Right cardiac atrium (tissue), 5 donors: ENCODE data around the gene PSMC2. TPM values are rescaled to one million over a fixed set of nuclear protein-coding genes. Genes with fewer than 3 reads are reported as not detected.

ENCODE experiments used
- ATAC-seq, 2 donors: fragments of 200-7000 bp; cut with Tn5 transposase; one replicate each; pipeline versions ENCODE4 v1.8.0 to v1.9.1; 2020; ENCODE audit warnings: moderate library complexity in 2 of 2, mild to moderate bottlenecking in 1 of 2
- DNase-seq, 3 donors: peaks; one replicate each; pipeline ENCODE4 v3.0.0-alpha.2; 2020
- H3K27ac ChIP-seq: one replicate; pipeline ENCODE4 v1.5.1; 2013; ENCODE audit warnings: mild to moderate bottlenecking, low read length, control low read depth, moderate library complexity
- H3K27me3 ChIP-seq: one replicate; pipeline ENCODE4 v1.6.1; 2013; ENCODE audit not compliant: control insufficient read depth, insufficient read depth
- H3K4me1 ChIP-seq: one replicate; pipeline ENCODE4 v1.6.1; 2013; ENCODE audit warnings: low read length; ENCODE audit not compliant: control insufficient read depth, insufficient read depth
- H3K4me3 ChIP-seq: one replicate; pipeline ENCODE4 v1.5.1; 2013; ENCODE audit warnings: low read length, control low read depth
- H3K9me3 ChIP-seq: one replicate; pipeline ENCODE4 v1.6.1; 2013; ENCODE audit warnings: low read length; ENCODE audit not compliant: control insufficient read depth
- WGBS: extraction: QIAGEN DNeasy Blood & Tissue Kit; methylation state at CpG from one replicate; pipeline ENCODE4 v1.1.7; 2013; 5-methylcytosine and 5-hydroxymethylcytosine counted together
- intact Hi-C, 4 donors: fragments of 100-400 bp; cut with DNase I; formaldehyde crosslinking; loops; one replicate each; pipeline versions ENCODE4 v1.11.0 to v1.14.0; 2022 to 2023
- long read RNA-seq, 4 donors: library from polyadenylated mRNA; unstranded; transcript quantifications; one replicate each; pipeline ENCODE4 v2.0.0, GENCODE V29; 2020 to 2021
- polyA plus RNA-seq: library from polyadenylated mRNA; stranded (reverse); fragments of 200-250 nt; gene quantifications from one replicate; pipeline ENCODE4 v1.2.3, GENCODE V29; 2013
- total RNA-seq, 4 donors: library from RNA; stranded (reverse); fragmentation: NEBNext Ultra II Directional; extraction: Animal tissue kit (Norgen Biotek cat#: 25700); gene quantifications; one replicate each; pipeline ENCODE4 v1.2.1, GENCODE V29; 2021
- donor health status: healthy with polysubstance abuse.
- donor health status: DM: no; HTN: yes; CAD: no.
- donor health status: DM: no; HTN: no; CAD: no.
- donor health status: DM: no; HTN: yes; CAD: no; lungs with severe emphysema.
- donor health status: DM: yes; HTN: yes; CAD: no.

Gene PSMC2
- total RNA-seq = 100 to 1,000 TPM; 108 to 124 (median 118) TPM
- polyA plus RNA-seq = 140 TPM
- long read RNA-seq, donor 1, transcript PSMC2-201 (12 exons, 2,637 nt) = major isoform, 93 of 96 reads
- long read RNA-seq, donor 1, partial matches to known transcripts = 2 of 96 reads
- long read RNA-seq, donor 1, other reads (novel, unspliced or antisense) = 1 of 96 reads
- long read RNA-seq, donor 2, transcript PSMC2-201 (12 exons, 2,637 nt) = major isoform, 33 of 37 reads
- long read RNA-seq, donor 2, partial matches to known transcripts = 2 of 37 reads
- long read RNA-seq, donor 2, other reads (novel, unspliced or antisense) = 2 of 37 reads
- long read RNA-seq, donor 3, transcript PSMC2-201 (12 exons, 2,637 nt) = major isoform, 248 of 270 reads
- long read RNA-seq, donor 3, partial matches to known transcripts = 13 of 270 reads
- long read RNA-seq, donor 3, other reads (novel, unspliced or antisense) = 9 of 270 reads
- long read RNA-seq, donor 4, transcript PSMC2-201 (12 exons, 2,637 nt) = major isoform, 30 of 36 reads
- long read RNA-seq, donor 4, partial matches to known transcripts = 5 of 36 reads
- long read RNA-seq, donor 4, other reads (novel, unspliced or antisense) = 1 of 36 reads

- intact Hi-C loops = no loop called here
- Histone ChIP-seq H3K27ac (peak within 1 kb of the TSS; percentile 98), H3K27me3 (no peaks in the 10 kb centered on the region), H3K9me3 (no peaks in the 10 kb centered on the region), H3K4me3 (peak within 1 kb of the TSS; percentile 100), H3K4me1 (peaks cover 2% of the 10 kb centered on the region)
- WGBS = under 1% methylated on average over 25 of the region's 25 CpGs
- peak; percentile 70 to 87 (median 82) for DNase-seq
- peak; percentile 89 to 90 for ATAC-seq
These were observed at the start of gene PSMC2 for GRCh38 chr7:103347507-103348267. Gene PSMC2 (plus strand): TSS chr7:103347643. CDS start chr7:103347712, 69 bp downstream.

- DNase-seq (no peak), ATAC-seq (no peak)
- peak overlapping the region; percentile 97 for H3K4me3 ChIP-seq
- no peaks in the 10 kb centered on the region for H3K4me1 ChIP-seq
- no peaks in the 10 kb centered on the region for H3K9me3 ChIP-seq
- WGBS = under 1% methylated on average over 7 of the region's 7 CpGs
- intact Hi-C loops = loop anchor here in 1 of 4 donors (5.0 kb wide), 1 partner anchor 109 kb away; no protein-coding TSS in a partner anchor
- H3K27ac ChIP-seq = no peak overlapping the region
- no peaks in the 10 kb centered on the region for H3K27me3 ChIP-seq
These were observed 49.6 kb upstream of the PSMC2 start for GRCh38 chr7:103297837-103298179.

- Histone ChIP-seq H3K4me1 (no peaks in the 10 kb centered on the region), H3K27ac (no peak overlapping the region), H3K27me3 (no peaks in the 10 kb centered on the region), H3K9me3 (no peaks in the 10 kb centered on the region), H3K4me3 (no peak overlapping the region)
- WGBS = 85% methylated on average over 6 of the region's 6 CpGs
- intact Hi-C loops = loop anchor here in 2 of 4 donors (5.0 to 10.0 kb wide), 2 partner anchors 55 to 108 kb away; no protein-coding TSS in a partner anchor
- DNase-seq (no peak), ATAC-seq (no peak)
These were observed 47.8 kb upstream of the PSMC2 start for GRCh38 chr7:103299660-103300059.

GRCh38 chr7:103301441-103301840 is 46.0 kb upstream of the PSMC2 start:
- ATAC-seq (no peak), DNase-seq (no peak)
- intact Hi-C loops = loop anchor here in 1 of 4 donors (10.0 kb wide), 1 partner anchor 53 kb away; no protein-coding TSS in a partner anchor
- Histone ChIP-seq H3K4me1 (no peaks in the 10 kb centered on the region), H3K4me3 (no peak overlapping the region), H3K27ac (no peak overlapping the region), H3K9me3 (no peaks in the 10 kb centered on the region), H3K27me3 (no peaks in the 10 kb centered on the region)
- 60% methylated on average over 2 of the region's 2 CpGs for WGBS

- H3K9me3 ChIP-seq = no peaks in the 10 kb centered on the region
- intact Hi-C loops = loop anchor here in 1 of 4 donors (10.0 kb wide), 1 partner anchor 47 kb away; no protein-coding TSS in a partner anchor
- H3K4me1 ChIP-seq = no peaks in the 10 kb centered on the region
- DNase-seq (no peak), ATAC-seq (no peak)
- WGBS = 60% methylated on average over 3 of the region's 3 CpGs
- no peaks in the 10 kb centered on the region for H3K27me3 ChIP-seq
- no peak overlapping the region for H3K27ac ChIP-seq
- H3K4me3 ChIP-seq = no peak overlapping the region
These were observed 39.8 kb upstream of the PSMC2 start for GRCh38 chr7:103307503-103308231.

- intact Hi-C loops = loop anchor here in 1 of 4 donors (10.0 kb wide), 1 partner anchor 50 kb away; no protein-coding TSS in a partner anchor
- 82% methylated on average over 2 of the region's 2 CpGs for WGBS
These were observed 32.6 kb upstream of the PSMC2 start for GRCh38 chr7:103314852-103315251.

GRCh38 chr7:103316380-103316941 is 31.0 kb upstream of the PSMC2 start:
- no peak for DNase-seq
- ATAC-seq = peak in 1 of 2 donors; percentile 64

More at GRCh38 chr7:103314852-103315251, 32.6 kb upstream of the PSMC2 start:
- no peak for ATAC-seq
- Histone ChIP-seq H3K27ac (no peak overlapping the region), H3K4me1 (no peaks in the 10 kb centered on the region), H3K4me3 (no peak overlapping the region), H3K9me3 (no peaks in the 10 kb centered on the region), H3K27me3 (no peaks in the 10 kb centered on the region)
- no peak for DNase-seq

GRCh38 chr7:103317009-103317408 is 30.4 kb upstream of the PSMC2 start:
- H3K27me3 ChIP-seq = no peaks in the 10 kb centered on the region
- H3K4me3 ChIP-seq = no peak overlapping the region
- no peak for ATAC-seq
- H3K4me1 ChIP-seq = no peaks in the 10 kb centered on the region
- H3K9me3 ChIP-seq = no peaks in the 10 kb centered on the region
- DNase-seq = no peak
- peak overlapping the region; percentile 13 for H3K27ac ChIP-seq
- intact Hi-C loops = loop anchor here in 1 of 4 donors (10.0 kb wide), 1 partner anchor 48 kb away; no protein-coding TSS in a partner anchor

More at GRCh38 chr7:103316380-103316941, 31.0 kb upstream of the PSMC2 start:
- no peaks in the 10 kb centered on the region for H3K9me3 ChIP-seq
- no peak overlapping the region for H3K27ac ChIP-seq
- intact Hi-C loops = loop anchor here in 1 of 4 donors (10.0 kb wide), 1 partner anchor 48 kb away; no protein-coding TSS in a partner anchor
- H3K4me1 ChIP-seq = no peaks in the 10 kb centered on the region
- WGBS = 79% methylated on average over 2 of the region's 2 CpGs
- no peak overlapping the region for H3K4me3 ChIP-seq
- H3K27me3 ChIP-seq = no peaks in the 10 kb centered on the region

- Histone ChIP-seq H3K9me3 (no peaks in the 10 kb centered on the region), H3K4me1 (no peaks in the 10 kb centered on the region), H3K27ac (no peak overlapping the region), H3K27me3 (no peaks in the 10 kb centered on the region), H3K4me3 (no peak overlapping the region)
- intact Hi-C loops = no loop called here
- ATAC-seq (no peak), DNase-seq (no peak)
- WGBS = 93% methylated on average over 8 of the region's 8 CpGs
These were observed 21.7 kb upstream of the PSMC2 start for GRCh38 chr7:103325744-103326143.

- ATAC-seq (no peak), DNase-seq (no peak)
- Histone ChIP-seq H3K27ac (no peak overlapping the region), H3K9me3 (no peaks in the 10 kb centered on the region), H3K4me3 (no peak overlapping the region), H3K4me1 (no peaks in the 10 kb centered on the region), H3K27me3 (no peaks in the 10 kb centered on the region)
- WGBS = 89% methylated on average over 2 of the region's 2 CpGs
- intact Hi-C loops = no loop called here
These were observed 10.7 kb upstream of the PSMC2 start for GRCh38 chr7:103336761-103337160.
